ENCODE results near the gene UTP14C. TPM values are rescaled to one million over a fixed set of nuclear protein-coding genes. Genes with fewer than 3 reads are reported as not detected.
A peak's percentile ranks its signal among the peaks of the same experiment; 100 is the strongest.

The UTP14C gene
- total and polyA plus RNA-seq, 2 experiments from 2014 or later, result 10.0 to 24.7 TPM

DNA sequence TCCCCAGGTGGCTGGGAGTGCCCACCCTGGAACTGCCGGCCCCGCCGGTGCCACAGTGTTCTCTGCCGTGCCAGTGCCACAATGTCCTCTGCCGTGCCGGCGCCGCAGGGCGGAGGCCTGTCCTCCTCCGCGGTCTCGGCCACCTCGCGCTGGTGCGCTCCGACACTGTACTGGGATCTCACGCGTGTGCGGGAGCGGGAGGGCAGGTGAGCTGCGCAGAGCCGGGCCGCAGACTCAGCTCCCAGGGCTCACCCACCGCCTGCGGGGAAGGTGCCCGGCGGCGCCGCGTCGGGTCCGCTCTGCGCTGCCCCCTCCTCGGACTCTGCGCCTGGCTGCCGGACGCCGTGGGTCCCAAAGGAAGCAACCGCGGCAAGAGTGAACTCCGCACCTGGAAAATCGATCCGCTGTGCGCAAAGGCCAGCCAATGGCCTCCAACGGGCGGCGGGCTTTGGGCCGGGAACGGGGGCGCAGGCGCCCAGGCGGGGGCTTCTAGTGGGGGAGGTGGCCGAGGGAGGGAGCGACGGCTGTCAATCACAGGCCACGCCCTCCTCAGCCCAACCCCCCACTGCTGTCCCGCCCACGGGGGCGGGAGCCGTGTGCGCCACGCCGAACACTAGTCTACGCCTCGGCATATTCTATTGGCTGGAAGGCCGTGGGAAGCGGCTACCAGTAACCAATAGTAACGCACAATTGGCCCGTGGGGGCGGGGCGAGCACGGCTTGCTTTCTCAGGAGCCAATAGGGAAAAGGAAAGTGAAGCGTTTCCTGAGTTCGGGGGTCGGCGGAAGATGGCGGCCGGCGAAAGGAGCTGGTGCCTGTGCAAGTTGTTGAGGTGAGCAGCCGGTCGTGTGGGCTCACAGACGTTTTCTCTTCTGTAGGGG, 12.6 kb upstream of the UTP14C start, which contains the start of gene ALG11:
TSS of gene ALG11 (plus strand) at position 767 of the 880 bp plus-strand sequence. CDS start at position 788, 21 bp downstream.
- Histone ChIP-seq H3K27me3 (no peaks in the 10 kb centered on the region), H4K20me1 (ENCODE audit: insufficient read depth, poor library complexity, severe bottlenecking) (no peaks in the 10 kb centered on the region), H2AFZ (peak within 1 kb of the TSS; percentile 71), H3K36me3 (replicated peaks; ENCODE audit: insufficient read depth, low read depth) (no peaks in the 10 kb centered on the region), H3K27ac (peak within 1 kb of the TSS; percentile 72), H3K79me2 (peaks cover 91% of the 10 kb centered on the region), H3K4me3 (peak within 1 kb of the TSS; percentile 51), H3K9me2 (replicated peaks; ENCODE audit: insufficient read depth) (no peaks in the 10 kb centered on the region), H3K4me2 (peak within 1 kb of the TSS; percentile 89), H3K4me1 (ENCODE audit: insufficient read depth) (peaks cover 24% of the 10 kb centered on the region), H3K9me3 (ENCODE audit: low read depth) (no peaks in the 10 kb centered on the region)
- TF ChIP-seq EZH2 (IDR thresholded peaks at IDR 0.05; ENCODE audit: borderline replicate concordance) (no peak), EZH2phosphoT487 (IDR thresholded peaks at IDR 0.05; ENCODE audit: low read depth, severe bottlenecking, unreplicated experiment) (no peak)
- TF ChIP-seq, protein P1, sequence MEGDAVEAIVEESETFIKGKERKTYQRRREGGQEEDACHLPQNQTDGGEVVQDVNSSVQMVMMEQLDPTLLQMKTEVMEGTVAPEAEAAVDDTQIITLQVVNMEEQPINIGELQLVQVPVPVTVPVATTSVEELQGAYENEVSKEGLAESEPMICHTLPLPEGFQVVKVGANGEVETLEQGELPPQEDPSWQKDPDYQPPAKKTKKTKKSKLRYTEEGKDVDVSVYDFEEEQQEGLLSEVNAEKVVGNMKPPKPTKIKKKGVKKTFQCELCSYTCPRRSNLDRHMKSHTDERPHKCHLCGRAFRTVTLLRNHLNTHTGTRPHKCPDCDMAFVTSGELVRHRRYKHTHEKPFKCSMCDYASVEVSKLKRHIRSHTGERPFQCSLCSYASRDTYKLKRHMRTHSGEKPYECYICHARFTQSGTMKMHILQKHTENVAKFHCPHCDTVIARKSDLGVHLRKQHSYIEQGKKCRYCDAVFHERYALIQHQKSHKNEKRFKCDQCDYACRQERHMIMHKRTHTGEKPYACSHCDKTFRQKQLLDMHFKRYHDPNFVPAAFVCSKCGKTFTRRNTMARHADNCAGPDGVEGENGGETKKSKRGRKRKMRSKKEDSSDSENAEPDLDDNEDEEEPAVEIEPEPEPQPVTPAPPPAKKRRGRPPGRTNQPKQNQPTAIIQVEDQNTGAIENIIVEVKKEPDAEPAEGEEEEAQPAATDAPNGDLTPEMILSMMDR (IDR thresholded peaks at IDR 0.05; ENCODE audit: poor library complexity), result no peak
- WGBS (ENCODE audit: low lambda C conversion rate, missing lambda C conversion rate), result 1% methylated on average over 57 of the region's 82 CpGs
- peak; percentile 99 for DNase-seq (ENCODE audit: low spot score)

DNA sequence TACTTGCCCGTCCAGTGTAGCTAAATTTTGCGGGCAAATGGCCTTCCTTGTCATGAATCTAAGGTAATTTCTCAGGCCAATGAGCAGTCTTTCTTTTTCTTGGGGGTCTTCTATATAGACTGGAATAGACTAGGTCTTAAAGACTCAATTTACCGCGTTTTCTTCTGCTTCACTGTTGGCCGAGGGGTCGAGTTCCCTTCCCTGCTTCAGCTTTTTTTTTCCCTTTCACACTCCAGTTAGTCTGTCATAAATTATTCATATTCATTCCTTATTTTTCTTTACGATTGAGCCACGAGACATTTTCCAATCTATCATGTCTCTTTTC, 12.0 kb upstream of the UTP14C start:
- 0% methylated on average over 8 of the region's 8 CpGs for WGBS (ENCODE audit: low lambda C conversion rate, missing lambda C conversion rate)
- Histone ChIP-seq H3K27ac (peak overlapping the region; percentile 70), H3K27me3 (no peaks in the 10 kb centered on the region), H2AFZ (peak overlapping the region; percentile 57), H3K4me2 (peak overlapping the region; percentile 74), H3K9me2 (replicated peaks; ENCODE audit: insufficient read depth) (no peaks in the 10 kb centered on the region), H3K4me1 (ENCODE audit: insufficient read depth) (peaks cover 19% of the 10 kb centered on the region), H3K79me2 (peaks cover 91% of the 10 kb centered on the region), H4K20me1 (ENCODE audit: insufficient read depth, poor library complexity, severe bottlenecking) (no peaks in the 10 kb centered on the region), H3K9me3 (ENCODE audit: low read depth) (no peaks in the 10 kb centered on the region), H3K36me3 (replicated peaks; ENCODE audit: insufficient read depth, low read depth) (no peaks in the 10 kb centered on the region), H3K4me3 (peak overlapping the region; percentile 32)
- DNase-seq (ENCODE audit: low spot score), result no peak
- TF ChIP-seq, protein P1 (IDR thresholded peaks at IDR 0.05; ENCODE audit: poor library complexity), result no peak
- no peak for TF ChIP-seq EZH2 (IDR thresholded peaks at IDR 0.05; ENCODE audit: borderline replicate concordance)
- TF ChIP-seq EZH2phosphoT487 (IDR thresholded peaks at IDR 0.05; ENCODE audit: low read depth, severe bottlenecking, unreplicated experiment), result no peak

DNA sequence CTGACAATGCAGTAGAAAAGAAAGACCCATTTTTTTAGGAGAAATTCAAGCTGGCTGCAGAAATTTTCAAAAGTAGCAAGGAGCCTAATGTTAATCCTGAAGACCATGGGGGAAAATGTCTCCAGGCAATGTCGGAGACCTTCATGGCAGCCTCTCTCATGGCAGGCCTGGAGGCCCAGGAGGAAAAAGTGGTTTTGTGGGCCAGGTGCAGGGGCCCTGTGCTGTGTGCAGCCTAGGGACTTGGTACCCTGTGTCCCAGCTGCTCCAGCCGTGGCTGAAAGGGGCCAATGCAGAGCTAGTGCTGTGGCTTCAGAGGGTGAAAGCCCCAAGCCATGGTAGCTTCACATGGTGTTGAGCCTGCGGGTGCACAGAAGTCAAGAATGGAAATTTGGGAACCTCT, 8.2 kb upstream of the UTP14C start:
- Histone ChIP-seq H3K9me2 (replicated peaks; ENCODE audit: insufficient read depth) (no peaks in the 10 kb centered on the region), H3K4me3 (no peak overlapping the region), H2AFZ (no peak overlapping the region), H4K20me1 (ENCODE audit: insufficient read depth, poor library complexity, severe bottlenecking) (no peaks in the 10 kb centered on the region), H3K27ac (no peak overlapping the region), H3K36me3 (replicated peaks; ENCODE audit: insufficient read depth, low read depth) (no peaks in the 10 kb centered on the region), H3K27me3 (no peaks in the 10 kb centered on the region), H3K4me1 (ENCODE audit: insufficient read depth) (peaks cover 13% of the 10 kb centered on the region), H3K79me2 (peaks cover 73% of the 10 kb centered on the region), H3K9me3 (ENCODE audit: low read depth) (no peaks in the 10 kb centered on the region), H3K4me2 (no peak overlapping the region)
- 98% methylated on average over 3 of the region's 3 CpGs for WGBS (ENCODE audit: low lambda C conversion rate, missing lambda C conversion rate)
- TF ChIP-seq EZH2 (IDR thresholded peaks at IDR 0.05; ENCODE audit: borderline replicate concordance) (no peak), EZH2phosphoT487 (IDR thresholded peaks at IDR 0.05; ENCODE audit: low read depth, severe bottlenecking, unreplicated experiment) (no peak)
- TF ChIP-seq, protein P1 (IDR thresholded peaks at IDR 0.05; ENCODE audit: poor library complexity), result no peak
- no peak for DNase-seq (ENCODE audit: low spot score)
